ENCODE results near the gene INPP4B. TPM values are rescaled to one million over a fixed set of nuclear protein-coding genes. Genes with fewer than 3 reads are reported as not detected.

The INPP4B gene
- total RNA-seq, 1 donor from 2014 or later, result 4.9 TPM

DNA sequence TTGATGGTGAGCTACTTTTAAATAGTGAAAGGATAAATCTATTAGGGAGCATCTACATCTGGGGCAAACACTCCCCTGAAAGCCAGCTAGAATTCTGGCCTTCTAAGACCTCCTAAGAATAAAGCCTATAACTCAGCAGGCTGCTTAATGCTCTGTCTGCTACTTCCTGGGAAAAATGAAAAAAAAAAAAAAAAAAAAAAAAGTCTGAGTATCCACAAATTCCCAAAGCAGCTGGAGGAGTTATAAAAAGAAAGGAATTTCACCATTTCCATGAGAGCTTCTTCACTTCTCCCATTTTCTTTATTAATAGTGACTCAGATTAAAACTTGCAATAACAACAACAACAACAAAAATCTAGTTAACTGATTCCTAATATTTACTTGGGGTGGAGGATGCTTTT, 511.2 kb downstream of the INPP4B start:
- Mint-ChIP-seq H3K27me3 (ENCODE audit: unreplicated experiment) (no peaks in the 10 kb centered on the region), H3K36me3 (ENCODE audit: low read depth, unreplicated experiment) (no peaks in the 10 kb centered on the region), H3K4me1 (ENCODE audit: unreplicated experiment) (no peaks in the 10 kb centered on the region), H3K9me3 (ENCODE audit: unreplicated experiment) (no peaks in the 10 kb centered on the region), H3K27ac (ENCODE audit: unreplicated experiment) (no peak overlapping the region), H3K4me3 (ENCODE audit: unreplicated experiment) (no peak overlapping the region)
- no peak for DNase-seq (ENCODE audit: low spot score)
- TF ChIP-seq, protein P1, sequence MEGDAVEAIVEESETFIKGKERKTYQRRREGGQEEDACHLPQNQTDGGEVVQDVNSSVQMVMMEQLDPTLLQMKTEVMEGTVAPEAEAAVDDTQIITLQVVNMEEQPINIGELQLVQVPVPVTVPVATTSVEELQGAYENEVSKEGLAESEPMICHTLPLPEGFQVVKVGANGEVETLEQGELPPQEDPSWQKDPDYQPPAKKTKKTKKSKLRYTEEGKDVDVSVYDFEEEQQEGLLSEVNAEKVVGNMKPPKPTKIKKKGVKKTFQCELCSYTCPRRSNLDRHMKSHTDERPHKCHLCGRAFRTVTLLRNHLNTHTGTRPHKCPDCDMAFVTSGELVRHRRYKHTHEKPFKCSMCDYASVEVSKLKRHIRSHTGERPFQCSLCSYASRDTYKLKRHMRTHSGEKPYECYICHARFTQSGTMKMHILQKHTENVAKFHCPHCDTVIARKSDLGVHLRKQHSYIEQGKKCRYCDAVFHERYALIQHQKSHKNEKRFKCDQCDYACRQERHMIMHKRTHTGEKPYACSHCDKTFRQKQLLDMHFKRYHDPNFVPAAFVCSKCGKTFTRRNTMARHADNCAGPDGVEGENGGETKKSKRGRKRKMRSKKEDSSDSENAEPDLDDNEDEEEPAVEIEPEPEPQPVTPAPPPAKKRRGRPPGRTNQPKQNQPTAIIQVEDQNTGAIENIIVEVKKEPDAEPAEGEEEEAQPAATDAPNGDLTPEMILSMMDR (IDR thresholded peaks at IDR 0.05; ENCODE audit: unreplicated experiment), result no peak

DNA sequence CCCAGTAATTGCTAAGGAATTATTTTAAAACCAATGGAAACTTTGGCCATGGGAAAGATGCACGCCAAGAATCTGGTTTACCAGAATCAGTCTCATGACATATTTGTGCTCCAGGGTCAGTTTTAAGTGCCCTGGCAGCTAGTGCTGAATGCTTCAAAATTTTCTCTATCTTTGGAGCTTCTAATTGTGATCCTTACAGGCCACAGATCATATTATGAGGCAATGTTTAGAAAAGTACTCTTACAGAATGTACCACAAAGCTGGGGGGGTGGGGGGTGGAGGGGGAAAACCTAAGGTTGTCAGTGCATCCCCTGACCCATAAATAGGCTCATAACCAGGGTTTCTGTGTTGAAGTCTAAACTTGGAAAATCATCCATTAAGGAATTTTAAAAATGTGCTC, 514.5 kb downstream of the INPP4B start:
- TF ChIP-seq, protein P1 (IDR thresholded peaks at IDR 0.05; ENCODE audit: unreplicated experiment), result no peak
- no peak for DNase-seq (ENCODE audit: low spot score)
- no peaks in the 10 kb centered on the region for H3K36me3 Mint-ChIP-seq (ENCODE audit: low read depth, unreplicated experiment)
- no peak overlapping the region for H3K27ac Mint-ChIP-seq (ENCODE audit: unreplicated experiment)
- no peaks in the 10 kb centered on the region for H3K4me1 Mint-ChIP-seq (ENCODE audit: unreplicated experiment)
- H3K4me3 Mint-ChIP-seq (ENCODE audit: unreplicated experiment), result no peak overlapping the region
- no peaks in the 10 kb centered on the region for H3K9me3 Mint-ChIP-seq (ENCODE audit: unreplicated experiment)
- no peaks in the 10 kb centered on the region for H3K27me3 Mint-ChIP-seq (ENCODE audit: unreplicated experiment)

DNA sequence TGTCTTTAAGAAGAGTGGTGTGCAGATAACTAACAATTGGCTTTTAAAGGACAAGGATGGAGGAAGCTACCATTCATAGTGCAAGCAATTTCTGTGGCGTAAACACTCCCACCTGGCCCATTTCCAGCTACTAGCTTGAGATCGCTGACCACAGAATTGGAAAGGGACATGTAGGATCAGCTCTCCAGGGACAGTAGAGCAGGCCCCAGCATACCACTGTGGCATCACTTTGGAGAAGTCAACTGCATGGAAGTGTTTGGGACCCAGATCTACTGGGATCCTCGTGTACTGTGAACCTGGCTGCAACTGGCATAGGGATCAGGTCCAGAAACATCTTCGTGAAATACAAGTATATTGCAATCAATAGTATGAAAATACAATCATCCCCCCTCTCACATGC, 515.0 kb downstream of the INPP4B start:
- Mint-ChIP-seq H3K36me3 (ENCODE audit: low read depth, unreplicated experiment) (no peaks in the 10 kb centered on the region), H3K27me3 (ENCODE audit: unreplicated experiment) (no peaks in the 10 kb centered on the region), H3K27ac (ENCODE audit: unreplicated experiment) (no peak overlapping the region), H3K4me1 (ENCODE audit: unreplicated experiment) (peaks cover 3% of the 10 kb centered on the region), H3K4me3 (ENCODE audit: unreplicated experiment) (no peak overlapping the region), H3K9me3 (ENCODE audit: unreplicated experiment) (no peaks in the 10 kb centered on the region)
- TF ChIP-seq, protein P1 (IDR thresholded peaks at IDR 0.05; ENCODE audit: unreplicated experiment), result no peak
- no peak for DNase-seq (ENCODE audit: low spot score)

DNA sequence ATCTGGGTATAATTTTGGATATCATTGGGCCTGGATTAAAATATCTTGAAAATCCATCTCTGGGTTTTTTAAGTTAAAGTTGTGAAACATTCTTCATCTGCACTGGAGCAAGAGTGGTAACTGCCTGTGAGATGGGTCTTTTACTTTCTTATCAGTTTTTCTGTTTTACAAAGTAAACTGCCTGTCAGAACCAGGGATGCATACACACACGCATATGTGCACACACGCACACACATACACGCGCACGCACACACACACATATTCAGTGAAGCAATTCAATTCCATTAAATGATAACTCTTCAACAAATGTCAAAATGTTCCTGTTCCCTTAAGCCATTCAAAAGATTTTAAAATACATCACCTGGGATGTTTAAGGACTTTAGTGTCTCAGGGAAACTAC, 515.8 kb downstream of the INPP4B start:
- Mint-ChIP-seq H3K27me3 (ENCODE audit: unreplicated experiment) (no peaks in the 10 kb centered on the region), H3K4me1 (ENCODE audit: unreplicated experiment) (peaks cover 3% of the 10 kb centered on the region), H3K36me3 (ENCODE audit: low read depth, unreplicated experiment) (no peaks in the 10 kb centered on the region), H3K4me3 (ENCODE audit: unreplicated experiment) (no peak overlapping the region), H3K9me3 (ENCODE audit: unreplicated experiment) (no peaks in the 10 kb centered on the region), H3K27ac (ENCODE audit: unreplicated experiment) (no peak overlapping the region)
- TF ChIP-seq, protein P1 (IDR thresholded peaks at IDR 0.05; ENCODE audit: unreplicated experiment), result no peak
- no peak for DNase-seq (ENCODE audit: low spot score)

DNA sequence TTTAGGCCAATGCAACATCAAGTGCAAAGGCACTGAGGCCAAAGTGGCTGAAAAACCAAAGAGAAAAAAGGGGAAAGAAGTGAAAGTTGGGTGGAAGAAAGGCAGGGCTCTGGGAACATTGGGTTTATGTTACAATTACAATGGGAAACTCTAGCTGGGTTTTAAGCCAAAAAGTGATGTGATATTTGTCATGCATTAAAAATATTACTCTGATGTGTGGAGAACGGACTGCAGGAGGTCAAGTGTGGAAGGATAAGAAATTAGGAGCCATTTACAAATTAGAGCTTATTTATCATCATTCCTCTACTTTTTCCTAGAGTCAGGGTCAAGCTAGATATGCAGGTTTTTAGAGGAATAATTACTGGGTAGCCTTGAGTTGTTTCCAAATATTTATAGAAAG, 516.8 kb downstream of the INPP4B start:
- no peaks in the 10 kb centered on the region for H3K9me3 Mint-ChIP-seq (ENCODE audit: unreplicated experiment)
- H3K27me3 Mint-ChIP-seq (ENCODE audit: unreplicated experiment), result no peaks in the 10 kb centered on the region
- no peak overlapping the region for H3K27ac Mint-ChIP-seq (ENCODE audit: unreplicated experiment)
- H3K4me3 Mint-ChIP-seq (ENCODE audit: unreplicated experiment), result no peak overlapping the region
- TF ChIP-seq, protein P1 (IDR thresholded peaks at IDR 0.05; ENCODE audit: unreplicated experiment), result no peak
- H3K4me1 Mint-ChIP-seq (ENCODE audit: unreplicated experiment), result peaks cover 3% of the 10 kb centered on the region
- no peaks in the 10 kb centered on the region for H3K36me3 Mint-ChIP-seq (ENCODE audit: low read depth, unreplicated experiment)
- no peak for DNase-seq (ENCODE audit: low spot score)

Measured in endothelial cell (in vitro differentiated cells).